Stimulated activated CD8-positive, alpha-beta memory T cell treated with anti-CD3 and anti-CD28 coated beads, Interleukin-15, amount 100 ng/mL, for 48 hours (primary cell): ENCODE data around the gene RPS6KA2.

Experiments used
- DNase-seq, 2 donors: peaks; one replicate each; pipeline ENCODE4 v3.0.0-alpha.2; 2020; ENCODE audit warnings: low read depth in 2 of 2

RPS6KA2 gene

GRCh38 chr6:166466178-166467122 is 160.6 kb downstream of the RPS6KA2 start:
- DNase-seq: no peak

GRCh38 chr6:166465671-166466087 is 161.4 kb downstream of the RPS6KA2 start:
- no peak for DNase-seq

- DNase-seq: no peak
These were observed 162.1 kb downstream of the RPS6KA2 start for GRCh38 chr6:166465003-166465399.

- no peak for DNase-seq
These were observed 162.7 kb downstream of the RPS6KA2 start for GRCh38 chr6:166464068-166465002.

- DNase-seq: no peak
These were observed 163.5 kb downstream of the RPS6KA2 start for GRCh38 chr6:166463359-166464067.

- DNase-seq: no peak
These were observed 164.5 kb downstream of the RPS6KA2 start for GRCh38 chr6:166462461-166463135.

- no peak for DNase-seq
These were observed 165.1 kb downstream of the RPS6KA2 start for GRCh38 chr6:166461821-166462460.

- no peak for DNase-seq
These were observed 166.3 kb downstream of the RPS6KA2 start for GRCh38 chr6:166460473-166461437.

GRCh38 chr6:166459906-166460305 is 167.1 kb downstream of the RPS6KA2 start:
- no peak for DNase-seq

- no peak for DNase-seq
These were observed 167.8 kb downstream of the RPS6KA2 start for GRCh38 chr6:166459272-166459671.

- no peak for DNase-seq
These were observed 170.5 kb downstream of the RPS6KA2 start for GRCh38 chr6:166456395-166457156.

GRCh38 chr6:166454692-166455515 is 172.1 kb downstream of the RPS6KA2 start:
- DNase-seq: no peak

- no peak for DNase-seq
These were observed 173.4 kb downstream of the RPS6KA2 start for GRCh38 chr6:166453651-166454050.

GRCh38 chr6:166450167-166450873 is 176.7 kb downstream of the RPS6KA2 start:
- no peak for DNase-seq

- DNase-seq: no peak
These were observed 177.4 kb downstream of the RPS6KA2 start for GRCh38 chr6:166449641-166450040.

GRCh38 chr6:166449036-166449435 is 178.0 kb downstream of the RPS6KA2 start:
- DNase-seq: no peak

GRCh38 chr6:166448432-166448831 is 178.6 kb downstream of the RPS6KA2 start:
- DNase-seq: no peak
